Psoas muscle (tissue), 8 donors: ENCODE measurements around the gene SETDB1. TPM values are rescaled to one million over a fixed set of nuclear protein-coding genes. Genes with fewer than 3 reads are reported as not detected.

ENCODE experiments used
- ATAC-seq, 4 donors: fragments of 200-7000 bp; cut with Tn5 transposase; one replicate each; pipeline ENCODE4 v1.9.1; 2020; ENCODE audit warnings: moderate library complexity in 3 of 4, mild to moderate bottlenecking in 2 of 4
- DNase-seq, 2 donors: peaks; one replicate each; pipeline ENCODE4 v3.0.0-alpha.2; 2020
- H3K27ac ChIP-seq: fragments of 200-600 bp; one replicate; pipeline ENCODE4 v1.8.0; 2022
- H3K27me3 ChIP-seq, 3 donors: fragments of 200-600 bp in 1 of 3; one replicate each; pipeline versions ENCODE4 v1.6.1 to v1.8.0; 2013 to 2022; ENCODE audit warnings: low read length in 2 of 3, mild to moderate bottlenecking in 2 of 3, moderate library complexity in 1 of 3; ENCODE audit not compliant: insufficient read depth in 3 of 3
- H3K36me3 ChIP-seq, 2 donors: fragments of 200-600 bp in 1 of 2; one replicate each; pipeline versions ENCODE4 v1.6.1 to v1.8.0; 2013 to 2022; ENCODE audit warnings: low read depth in 1 of 2, mild to moderate bottlenecking in 1 of 2, moderate library complexity in 1 of 2; ENCODE audit not compliant: insufficient read depth in 1 of 2
- H3K4me1 ChIP-seq: fragments of 200-600 bp; one replicate; pipeline ENCODE4 v1.8.0; 2022
- H3K4me3 ChIP-seq: fragments of 200-600 bp; one replicate; pipeline ENCODE4 v1.8.0; 2022; ENCODE audit warnings: mild to moderate bottlenecking
- H3K9me3 ChIP-seq: fragments of 200-600 bp; one replicate; pipeline ENCODE4 v1.8.0; 2022
- CTCF ChIP-seq: fragments of 200-600 bp; IDR thresholded peaks from one replicate; pipeline ENCODE4 v1.8.0; 2022; ENCODE audit warnings: antibody characterized with exemption
- WGBS, 3 donors: extraction: QIAGEN DNeasy Blood & Tissue Kit; methylation state at CpG; one replicate each; pipeline versions ENCODE4 v1.1.6 to v1.1.7; 2013; 5-methylcytosine and 5-hydroxymethylcytosine counted together
- intact Hi-C, 2 donors: fragments of 100-400 bp; cut with DNase I; formaldehyde crosslinking; loops; one replicate each; pipeline versions ENCODE4 v1.11.0 to v1.14.2; 2022
- polyA plus RNA-seq, 3 donors: library from polyadenylated mRNA; stranded (reverse); fragments of 200-250 nt; gene quantifications; one replicate each; pipeline ENCODE4 v1.2.3, GENCODE V29; 2013
- total RNA-seq, 4 donors: library from RNA; stranded (reverse); fragmentation: NEBNext Ultra II Directional in 2 of 4; extraction: Animal tissue kit (Norgen Biotek cat#: 25700) in 2 of 4; gene quantifications; one replicate each; pipeline versions ENCODE4 v1.2.1 to v1.2.4, GENCODE V29; 2021 to 2023
- donor health status: healthy with polysubstance abuse.
- donor health status: DM: no; HTN: no; CAD: no; lungs with moderate emphysema.
- donor health status: Bipolar disorder and iron deficiency.
- donor health status: healthy.
- donor health status: DM: yes; HTN: yes; CAD: no.
- donor health status: DM: no; HTN: no; CAD: no.
- donor health status: DM: no; HTN: no; CAD: no.
- donor health status: DM: yes; HTN: yes; CAD: no.

SETDB1 gene
- total and polyA plus RNA-seq, 7 donors = 12.8 to 27.1 (median 19.4) TPM

- Histone ChIP-seq H3K27me3 (no peaks in the 10 kb centered on the region), H3K9me3 (no peaks in the 10 kb centered on the region), H3K4me3 (peak overlapping the region; percentile 75), H3K36me3 (peaks cover 0 to 29% of the 10 kb centered on the region in 2 donors), H3K4me1 (peaks cover 53% of the 10 kb centered on the region), H3K27ac (peak overlapping the region; percentile 89)
- WGBS, 3 donors = 6 to 15% (median 9%) methylated on average over 4 of the region's 4 CpGs
- intact Hi-C loops = no loop called here
- ATAC-seq (no peak), DNase-seq (no peak)
- TF ChIP-seq CTCF = no peak
Observed at GRCh38 chr1:151005729-151006319, 79.7 kb downstream of the SETDB1 start.

- peak within 1 kb of the TSS; percentile 75 for H3K4me3 ChIP-seq
- peaks cover 0 to 23% of the 10 kb centered on the region in 2 donors for H3K36me3 ChIP-seq
- DNase-seq (peak; percentile 57 to 78), ATAC-seq (peak; percentile 70 to 78 (median 74))
- 0 to 1% (median 0%) methylated on average over 18 of the region's 18 CpGs for WGBS, 3 donors
- no peaks in the 10 kb centered on the region for H3K9me3 ChIP-seq
- no peaks in the 10 kb centered on the region for H3K27me3 ChIP-seq
- H3K4me1 ChIP-seq = peaks cover 58% of the 10 kb centered on the region
- TF ChIP-seq CTCF = peak; percentile 50
- intact Hi-C loops = no loop called here
- peak within 1 kb of the TSS; percentile 89 for H3K27ac ChIP-seq
Observed at GRCh38 chr1:151006327-151007052, 80.3 kb downstream of the SETDB1 start, which contains the start of gene MINDY1. Gene MINDY1 (minus strand): TSS chr1:151006902. CDS start chr1:151002617, 4,285 bp downstream.

GRCh38 chr1:151007853-151008243, 81.7 kb downstream of the SETDB1 start:
- WGBS, 3 donors = 5 to 11% (median 10%) methylated on average over 4 of the region's 4 CpGs
- ATAC-seq = no peak
- intact Hi-C loops = no loop called here
- no peak for DNase-seq
- peaks cover 56% of the 10 kb centered on the region for H3K4me1 ChIP-seq
- peaks cover 0 to 9% of the 10 kb centered on the region in 2 donors for H3K36me3 ChIP-seq
- no peaks in the 10 kb centered on the region for H3K9me3 ChIP-seq
- H3K27me3 ChIP-seq = no peaks in the 10 kb centered on the region
- peak overlapping the region; percentile 75 for H3K4me3 ChIP-seq
- no peak for TF ChIP-seq CTCF
- H3K27ac ChIP-seq = peak overlapping the region; percentile 89

- Histone ChIP-seq H3K4me3 (peak within 1 kb of the TSS; percentile 75), H3K27ac (peak within 1 kb of the TSS; percentile 89), H3K36me3 (peaks cover 0 to 10% of the 10 kb centered on the region in 2 donors), H3K4me1 (peaks cover 49% of the 10 kb centered on the region), H3K9me3 (no peaks in the 10 kb centered on the region), H3K27me3 (no peaks in the 10 kb centered on the region)
- peak; percentile 92 to 96 (median 93) for ATAC-seq
- no peak for TF ChIP-seq CTCF
- intact Hi-C loops = no loop called here
- peak; percentile 97 to 99 for DNase-seq
- WGBS, 3 donors = 1% methylated on average over 64 to 69 of the region's 69 CpGs
Observed at GRCh38 chr1:151008244-151009205, 82.4 kb downstream of the SETDB1 start, which contains the start of gene PRUNE1. Gene PRUNE1 (plus strand): TSS chr1:151008449. CDS start chr1:151008633, 184 bp downstream.
